HepG2 (cell line): ENCODE data around the gene TNRC18. TPM values are rescaled to one million over a fixed set of nuclear protein-coding genes. Genes with fewer than 3 reads are reported as not detected.

Experiments
- ATAC-seq: fragments of 200-7000 bp; cut with Tn5 transposase; 3 replicates; pipeline ENCODE4 v1.9.1; 2020; ENCODE audit warnings: mild to moderate bottlenecking, moderate library complexity
- BruUV-seq: library from RNA; stranded (reverse); fragments of 400-500 nt; replicated peaks from 2 replicates; lab custom pipeline; 2021; lab: Mats Ljungman, UMichigan
- CTCF ChIA-PET: fragments of 300-600 bp; formaldehyde crosslinking; extraction: SDS; loops from one replicate; lab custom pipeline; 2021; ENCODE audit warnings: low total read pairs, inconsistent platforms, low intra/inter-chr PET ratio; lab: Yijun Ruan, JAX
- POLR2A ChIA-PET: fragments of 350-600 bp; sonication (Branson Sonifier 250); formaldehyde crosslinking; loops from one replicate; lab custom pipeline; 2020; ENCODE audit warnings: antibody characterized with exemption, inconsistent platforms; lab: Yijun Ruan, JAX
- DNase-seq: peaks from one replicate; pipeline ENCODE4 v3.0.0-alpha.2; 2015; ENCODE audit warnings: low spot score
- FAIRE-seq: peaks from 3 replicates; lab custom pipeline; 2011; peaks lifted over from hg19 to GRCh38; lab: Jason Lieb, UNC
- H2AFZ ChIP-seq: one replicate; pipeline ENCODE4 v1.6.1; 2011; ENCODE audit warnings: low read length, inconsistent platforms
- H3K27ac ChIP-seq: fragments of 300-600 bp; 3 replicates; pipeline ENCODE4 v1.8.0; 2011; ENCODE audit warnings: mixed run types, mild to moderate bottlenecking, mixed read lengths, low read length, inconsistent platforms; ENCODE audit not compliant: insufficient read depth; ENCODE audit errors: extremely low read length
- H3K27me3 ChIP-seq, 2 experiments: fragments of 200-600 bp in 1 of 2; 2 replicates in 1 of 2; 3 replicates in 1 of 2; pipeline versions ENCODE4 v1.6.0 to v1.8.0; 2011; ENCODE audit warnings: low read length in 2 of 2, mild to moderate bottlenecking in 2 of 2, moderate library complexity in 2 of 2, inconsistent platforms in 1 of 2; ENCODE audit not compliant: insufficient read depth in 2 of 2, control insufficient read depth in 1 of 2
- H3K36me3 ChIP-seq, 2 experiments: fragments of 200-600 bp in 1 of 2; replicated peaks in 1 of 2; 2 replicates in 1 of 2; 3 replicates in 1 of 2; pipeline versions ENCODE4 v1.5.1 to v1.8.0; 2011; ENCODE audit warnings: low read length in 2 of 2, inconsistent platforms in 1 of 2; ENCODE audit not compliant: insufficient read depth in 2 of 2, control insufficient read depth in 1 of 2
- H3K4me1 ChIP-seq: 2 replicates; pipeline ENCODE4 v1.5.1; 2012; ENCODE audit warnings: low read length, inconsistent platforms; ENCODE audit not compliant: insufficient read depth
- H3K4me2 ChIP-seq: 2 replicates; pipeline ENCODE4 v1.6.0; 2011; ENCODE audit warnings: low read depth, low read length, inconsistent platforms
- H3K4me3 ChIP-seq, 3 experiments: fragments of 200-600 bp in 1 of 3; sonication (generic), shearing (Covaris generic) in 1 of 3; replicated peaks in 1 of 3; 2 replicates each; pipeline ENCODE4 v1.5.1; 2011 to 2016; ENCODE audit warnings: low read length in 3 of 3, inconsistent platforms in 2 of 3, low read depth in 2 of 3, mild to moderate bottlenecking in 2 of 3, control low read depth in 1 of 3, mixed read lengths in 1 of 3; ENCODE audit not compliant: insufficient read depth in 1 of 3
- H3K79me2 ChIP-seq: one replicate; pipeline ENCODE4 v1.6.1; 2011; ENCODE audit warnings: low read length, inconsistent platforms; ENCODE audit not compliant: insufficient read depth
- H3K9ac ChIP-seq: 2 replicates; pipeline ENCODE4 v1.6.0; 2011; ENCODE audit warnings: mild to moderate bottlenecking, low read depth, low read length, inconsistent platforms; ENCODE audit not compliant: insufficient read depth
- H3K9me3 ChIP-seq: 2 replicates; pipeline ENCODE4 v1.5.1; 2012; ENCODE audit warnings: mild to moderate bottlenecking, low read length
- H4K20me1 ChIP-seq: 2 replicates; pipeline ENCODE4 v1.6.0; 2011; ENCODE audit warnings: inconsistent platforms, mild to moderate bottlenecking, low read length, moderate library complexity; ENCODE audit not compliant: insufficient read depth
- ARNT2 ChIP-seq: sonication (generic); formaldehyde crosslinking; IDR thresholded peaks from 2 replicates; pipeline ENCODE4 v1.8.0; 2022; ENCODE audit warnings: mild to moderate bottlenecking, low read depth, missing genetic modification reagents, moderate library complexity
- BORCS8-MEF2B ChIP-seq: sonication (generic); formaldehyde crosslinking; IDR thresholded peaks from 2 replicates; pipeline ENCODE4 v1.8.0; 2022; ENCODE audit warnings: mild to moderate bottlenecking, missing genetic modification reagents
- IKZF4 ChIP-seq: sonication (generic); formaldehyde crosslinking; IDR thresholded peaks from 2 replicates; pipeline ENCODE4 v1.5.1; 2020; ENCODE audit warnings: borderline replicate concordance, mild to moderate bottlenecking, low read depth, missing genetic modification reagents; ENCODE audit errors: not compliant biosample characterization
- MEIS1 ChIP-seq: sonication (generic); formaldehyde crosslinking; IDR thresholded peaks from 2 replicates; pipeline ENCODE4 v1.9.0; 2021; ENCODE audit warnings: mild to moderate bottlenecking, missing genetic modification reagents, moderate library complexity, borderline replicate concordance
- PCBP2 ChIP-seq: fragments of 200-400 bp; formaldehyde crosslinking; optimal IDR thresholded peaks from 2 replicates; pipeline ENCODE3; 2018; ENCODE audit warnings: low read length, low read depth; ENCODE audit not compliant: poor library complexity, severe bottlenecking
- RAD51 ChIP-seq: fragments of 450-650 bp; IDR thresholded peaks from 2 replicates; pipeline ENCODE4 v1.6.1; 2016; ENCODE audit warnings: borderline replicate concordance
- SP140L ChIP-seq: sonication (generic); formaldehyde crosslinking; IDR thresholded peaks from 2 replicates; pipeline ENCODE4 v1.4.0; 2020; ENCODE audit warnings: missing genetic modification reagents, borderline replicate concordance
- TARDBP ChIP-seq: sonication (generic); formaldehyde crosslinking; IDR thresholded peaks from 2 replicates; pipeline ENCODE4 v1.8.0; 2022; ENCODE audit warnings: mild to moderate bottlenecking, missing genetic modification reagents
- ZNF263 ChIP-seq: sonication (generic); formaldehyde crosslinking; IDR thresholded peaks from 2 replicates; pipeline ENCODE4 v1.4.0; 2020; ENCODE audit warnings: missing genetic modification reagents
- ZNF274 ChIP-seq: sonication (generic); formaldehyde crosslinking; IDR thresholded peaks from 2 replicates; pipeline ENCODE4 v1.5.1; 2020; ENCODE audit warnings: mild to moderate bottlenecking, missing genetic modification reagents
- ZNF292 ChIP-seq: sonication (generic); formaldehyde crosslinking; IDR thresholded peaks from 2 replicates; pipeline ENCODE4 v1.8.1; 2022; ENCODE audit warnings: mild to moderate bottlenecking, low read depth, missing genetic modification reagents, borderline replicate concordance
- ZNF720 ChIP-seq: sonication (generic); formaldehyde crosslinking; IDR thresholded peaks from 2 replicates; pipeline ENCODE4 v1.4.0; 2020; ENCODE audit warnings: missing genetic modification reagents
- WGBS: methylation state at CpG from one replicate; pipeline ENCODE4 v1.1.6; 2017; ENCODE audit warnings: low lambda C conversion rate; 5-methylcytosine and 5-hydroxymethylcytosine counted together
- in situ Hi-C: cut with HindIII; loops from 2 replicates; pipeline ENCODE4 v1.10.0; 2017; ENCODE audit warnings: low pct_unique_long_range_greater_than_20kb; ENCODE audit not compliant: extremely low pct_ligation_motif_present
- intact Hi-C: fragments of 100-400 bp; cut with micrococcal nuclease; formaldehyde crosslinking; loops from one replicate; pipeline ENCODE4 v1.10.0; 2022; ENCODE audit not compliant: unreplicated experiment
- polyA plus RNA-seq, 8 experiments: library from polyadenylated mRNA; depleted of rRNA in 3 of 8; stranded (reverse) in 7 of 8; unstranded in 1 of 8; fragments of >200 nt; fragmentation: Illumina TruSeq in 4 of 8; extraction: Trizol in 4 of 8; gene quantifications; 2 replicates each; pipeline versions ENCODE4 v1.2.1 to v1.2.3, GENCODE V29; 2011 to 2016; ENCODE audit warnings: low read depth in 4 of 8, missing spikeins in 1 of 8, mixed read lengths in 1 of 8; ENCODE audit not compliant: insufficient read depth in 1 of 8
- total RNA-seq, 5 experiments: library from RNA; depleted of rRNA; stranded (reverse); fragments of >200 nt; fragmentation: Illumina TruSeq; extraction: Trizol; gene quantifications; 2 replicates each; pipeline ENCODE4 v1.2.3, GENCODE V29; 2016; ENCODE audit warnings: low read depth in 1 of 5
- TF ChIP-seq, protein P1 (sequence below): sonication (generic); formaldehyde crosslinking; IDR thresholded peaks from 2 replicates; pipeline ENCODE4 v1.4.0; 2020; ENCODE audit warnings: missing genetic modification reagents
- TF ChIP-seq, protein P2 (sequence below), 2 experiments: sonication (generic) in 1 of 2; formaldehyde crosslinking in 1 of 2; IDR thresholded peaks; 2 replicates each; pipeline versions ENCODE4 v1.4.0 to v1.6.1; 2016 to 2020; ENCODE audit warnings: borderline replicate concordance in 1 of 2, low read depth in 1 of 2, mild to moderate bottlenecking in 1 of 2, missing genetic modification reagents in 1 of 2
- TF ChIP-seq, protein P3 (sequence below): IDR thresholded peaks from 2 replicates; pipeline ENCODE4 v1.6.1; 2016; ENCODE audit warnings: missing compliant biosample characterization, missing genetic modification reagents, borderline replicate concordance
- TF ChIP-seq, protein P4 (sequence below): sonication (generic); formaldehyde crosslinking; IDR thresholded peaks from 2 replicates; pipeline ENCODE4 v1.9.0; 2021; ENCODE audit warnings: missing genetic modification reagents, mild to moderate bottlenecking, borderline replicate concordance

TNRC18 gene
- total and polyA plus RNA-seq, 2 of the 13 experiments (the other 11 are each of a cell fraction or from before 2014, with no cell fraction given) = 11.7 to 17.4 TPM

DNA sequence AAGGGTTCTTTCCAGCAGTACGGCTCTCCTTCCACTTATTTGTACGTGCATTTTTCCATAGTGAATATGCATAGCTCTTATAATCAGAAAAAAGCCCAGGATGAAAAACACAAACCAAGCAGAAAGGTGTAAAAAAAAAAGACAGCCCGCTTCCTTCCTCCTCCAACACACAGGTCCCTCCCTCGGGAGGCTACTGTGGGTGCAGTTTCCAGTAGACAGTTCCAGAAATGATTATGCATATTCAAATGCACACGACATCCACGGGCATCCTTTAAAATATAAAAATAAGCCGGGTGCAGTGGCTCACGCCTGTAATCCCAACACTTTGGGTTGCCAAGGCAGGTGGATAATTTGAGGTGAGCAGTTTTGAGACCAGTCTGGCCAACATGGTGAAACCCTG is 59.9 kb downstream of the TNRC18 start:
- Histone ChIP-seq H3K4me3 (no peak overlapping the region), H2AFZ (no peak overlapping the region), H3K36me3 (peaks cover 46 to 69% of the 10 kb centered on the region in 2 experiments), H3K27me3 (no peaks in the 10 kb centered on the region), H3K27ac (no peak overlapping the region), H3K9ac (no peak overlapping the region), H3K79me2 (peaks cover 11% of the 10 kb centered on the region), H3K4me2 (no peak overlapping the region), H4K20me1 (peaks cover 44% of the 10 kb centered on the region), H3K4me1 (no peaks in the 10 kb centered on the region), H3K9me3 (no peaks in the 10 kb centered on the region)
- in situ Hi-C loops (no loop called here), intact Hi-C loops (no loop called here)
- 96% methylated on average over 8 of the region's 8 CpGs for WGBS
- BruUV-seq = no TSS peak
- no peak for DNase-seq
- ATAC-seq = no peak
- POLR2A ChIA-PET = no interaction called here
- CTCF ChIA-PET = no interaction called here
- FAIRE-seq = no peak
- TF ChIP-seq, protein P1, sequence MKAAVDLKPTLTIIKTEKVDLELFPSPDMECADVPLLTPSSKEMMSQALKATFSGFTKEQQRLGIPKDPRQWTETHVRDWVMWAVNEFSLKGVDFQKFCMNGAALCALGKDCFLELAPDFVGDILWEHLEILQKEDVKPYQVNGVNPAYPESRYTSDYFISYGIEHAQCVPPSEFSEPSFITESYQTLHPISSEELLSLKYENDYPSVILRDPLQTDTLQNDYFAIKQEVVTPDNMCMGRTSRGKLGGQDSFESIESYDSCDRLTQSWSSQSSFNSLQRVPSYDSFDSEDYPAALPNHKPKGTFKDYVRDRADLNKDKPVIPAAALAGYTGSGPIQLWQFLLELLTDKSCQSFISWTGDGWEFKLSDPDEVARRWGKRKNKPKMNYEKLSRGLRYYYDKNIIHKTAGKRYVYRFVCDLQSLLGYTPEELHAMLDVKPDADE (CRISPR knock-in tag) = no peak
- no peak for TF ChIP-seq TARDBP (CRISPR knock-in tag)
- TF ChIP-seq RAD51 = no peak
- TF ChIP-seq, protein P2, sequence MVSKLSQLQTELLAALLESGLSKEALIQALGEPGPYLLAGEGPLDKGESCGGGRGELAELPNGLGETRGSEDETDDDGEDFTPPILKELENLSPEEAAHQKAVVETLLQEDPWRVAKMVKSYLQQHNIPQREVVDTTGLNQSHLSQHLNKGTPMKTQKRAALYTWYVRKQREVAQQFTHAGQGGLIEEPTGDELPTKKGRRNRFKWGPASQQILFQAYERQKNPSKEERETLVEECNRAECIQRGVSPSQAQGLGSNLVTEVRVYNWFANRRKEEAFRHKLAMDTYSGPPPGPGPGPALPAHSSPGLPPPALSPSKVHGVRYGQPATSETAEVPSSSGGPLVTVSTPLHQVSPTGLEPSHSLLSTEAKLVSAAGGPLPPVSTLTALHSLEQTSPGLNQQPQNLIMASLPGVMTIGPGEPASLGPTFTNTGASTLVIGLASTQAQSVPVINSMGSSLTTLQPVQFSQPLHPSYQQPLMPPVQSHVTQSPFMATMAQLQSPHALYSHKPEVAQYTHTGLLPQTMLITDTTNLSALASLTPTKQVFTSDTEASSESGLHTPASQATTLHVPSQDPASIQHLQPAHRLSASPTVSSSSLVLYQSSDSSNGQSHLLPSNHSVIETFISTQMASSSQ (IDR thresholded peaks at IDR 0.05; ENCODE audit: low read depth) = no peak
- TF ChIP-seq, protein P2 (CRISPR knock-in tag; IDR thresholded peaks at IDR 0.05; ENCODE audit: borderline replicate concordance) = no peak
- TF ChIP-seq ARNT2 (CRISPR knock-in tag) = no peak
- TF ChIP-seq, protein P3, sequence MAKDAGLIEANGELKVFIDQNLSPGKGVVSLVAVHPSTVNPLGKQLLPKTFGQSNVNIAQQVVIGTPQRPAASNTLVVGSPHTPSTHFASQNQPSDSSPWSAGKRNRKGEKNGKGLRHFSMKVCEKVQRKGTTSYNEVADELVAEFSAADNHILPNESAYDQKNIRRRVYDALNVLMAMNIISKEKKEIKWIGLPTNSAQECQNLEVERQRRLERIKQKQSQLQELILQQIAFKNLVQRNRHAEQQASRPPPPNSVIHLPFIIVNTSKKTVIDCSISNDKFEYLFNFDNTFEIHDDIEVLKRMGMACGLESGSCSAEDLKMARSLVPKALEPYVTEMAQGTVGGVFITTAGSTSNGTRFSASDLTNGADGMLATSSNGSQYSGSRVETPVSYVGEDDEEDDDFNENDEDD (CRISPR knock-in tag) = no peak
- TF ChIP-seq ZNF292 (CRISPR knock-in tag) = no peak
- no peak for TF ChIP-seq ZNF263 (CRISPR knock-in tag)
- no peak for TF ChIP-seq SP140L
- no peak for TF ChIP-seq MEIS1 (CRISPR knock-in tag)
- no peak for TF ChIP-seq PCBP2
- TF ChIP-seq IKZF4 = no peak
- no peak for TF ChIP-seq BORCS8-MEF2B (CRISPR knock-in tag)
- TF ChIP-seq, protein P4, sequence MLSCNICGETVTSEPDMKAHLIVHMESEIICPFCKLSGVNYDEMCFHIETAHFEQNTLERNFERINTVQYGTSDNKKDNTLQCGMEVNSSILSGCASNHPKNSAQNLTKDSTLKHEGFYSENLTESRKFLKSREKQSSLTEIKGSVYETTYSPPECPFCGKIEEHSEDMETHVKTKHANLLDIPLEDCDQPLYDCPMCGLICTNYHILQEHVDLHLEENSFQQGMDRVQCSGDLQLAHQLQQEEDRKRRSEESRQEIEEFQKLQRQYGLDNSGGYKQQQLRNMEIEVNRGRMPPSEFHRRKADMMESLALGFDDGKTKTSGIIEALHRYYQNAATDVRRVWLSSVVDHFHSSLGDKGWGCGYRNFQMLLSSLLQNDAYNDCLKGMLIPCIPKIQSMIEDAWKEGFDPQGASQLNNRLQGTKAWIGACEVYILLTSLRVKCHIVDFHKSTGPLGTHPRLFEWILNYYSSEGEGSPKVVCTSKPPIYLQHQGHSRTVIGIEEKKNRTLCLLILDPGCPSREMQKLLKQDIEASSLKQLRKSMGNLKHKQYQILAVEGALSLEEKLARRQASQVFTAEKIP (CRISPR knock-in tag) = no peak
- no peak for TF ChIP-seq ZNF274
- no peak for TF ChIP-seq ZNF720 (CRISPR knock-in tag)
